PC-9 (cell line): ENCODE data around the gene PPP4R3A.

Experiments used
- CTCF ChIP-seq: fragments of 200-600 bp; sonication (generic); conservative IDR thresholded peaks from 2 replicates; pipeline ENCODE4 v1.6.1; 2017; ENCODE audit warnings: mixed run types, antibody characterized with exemption, mild to moderate bottlenecking, moderate library complexity
- EZH2 ChIP-seq: fragments of 200-600 bp; sonication (generic); IDR thresholded peaks from 2 replicates; pipeline ENCODE4 v1.8.0; 2017; ENCODE audit warnings: antibody characterized with exemption, low read depth

DNA sequence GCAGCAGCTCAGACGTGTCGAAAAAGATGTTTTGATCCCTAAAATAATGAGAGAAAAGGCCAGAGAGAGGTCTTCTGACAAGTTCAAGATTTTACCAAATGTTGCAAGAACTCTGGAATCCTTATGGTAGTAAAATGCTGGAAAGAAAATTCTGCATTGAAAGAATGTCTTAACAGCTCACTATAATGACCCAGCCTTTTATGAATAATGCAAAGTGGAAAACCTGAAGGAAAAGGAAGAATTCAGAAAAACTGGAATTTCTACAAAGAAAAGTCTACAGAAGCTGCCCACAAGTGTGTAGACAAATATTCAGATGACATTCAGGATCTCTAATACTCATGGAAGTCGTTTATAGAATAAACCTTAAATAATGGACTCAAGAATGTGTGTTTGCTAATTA lies 90.7 kb downstream of the PPP4R3A start:
- no peak for TF ChIP-seq CTCF
- no peak for TF ChIP-seq EZH2
